COLO829 (cell line): ENCODE measurements around the gene CBFA2T2.
A peak's percentile ranks its signal among the peaks of the same experiment; 100 is the strongest.

ENCODE experiments used
- DNase-seq: peaks from one replicate; pipeline ENCODE4 v3.0.0; 2012; ENCODE audit warnings: low spot score

Gene CBFA2T2

DNA sequence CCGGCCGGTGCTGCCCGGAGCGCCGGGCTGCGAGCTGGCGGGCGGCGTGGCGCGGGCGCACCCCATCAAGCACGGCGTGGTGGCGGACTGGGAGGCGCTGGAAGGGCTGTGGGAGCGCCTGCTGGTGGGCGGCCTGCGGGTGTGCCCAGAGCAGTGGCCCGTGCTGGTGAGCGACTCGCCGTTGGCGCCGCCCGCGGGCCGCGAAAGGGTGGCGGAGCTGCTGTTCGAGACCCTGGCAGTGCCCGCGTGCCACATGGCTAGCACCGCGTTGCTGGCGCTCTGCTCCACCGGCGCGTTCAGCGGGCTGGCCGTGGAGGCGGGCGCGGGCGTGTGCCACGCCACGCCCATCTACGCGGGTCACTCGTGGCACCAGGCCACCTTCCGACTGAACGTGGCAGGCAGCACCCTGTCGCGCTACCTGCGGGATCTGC lies 177.4 kb downstream of the CBFA2T2 start:
- no peak for DNase-seq

- peak; percentile 54 for DNase-seq
These were observed 178.0 kb downstream of the CBFA2T2 start for GRCh38 chr20:33667676-33668465.

DNA sequence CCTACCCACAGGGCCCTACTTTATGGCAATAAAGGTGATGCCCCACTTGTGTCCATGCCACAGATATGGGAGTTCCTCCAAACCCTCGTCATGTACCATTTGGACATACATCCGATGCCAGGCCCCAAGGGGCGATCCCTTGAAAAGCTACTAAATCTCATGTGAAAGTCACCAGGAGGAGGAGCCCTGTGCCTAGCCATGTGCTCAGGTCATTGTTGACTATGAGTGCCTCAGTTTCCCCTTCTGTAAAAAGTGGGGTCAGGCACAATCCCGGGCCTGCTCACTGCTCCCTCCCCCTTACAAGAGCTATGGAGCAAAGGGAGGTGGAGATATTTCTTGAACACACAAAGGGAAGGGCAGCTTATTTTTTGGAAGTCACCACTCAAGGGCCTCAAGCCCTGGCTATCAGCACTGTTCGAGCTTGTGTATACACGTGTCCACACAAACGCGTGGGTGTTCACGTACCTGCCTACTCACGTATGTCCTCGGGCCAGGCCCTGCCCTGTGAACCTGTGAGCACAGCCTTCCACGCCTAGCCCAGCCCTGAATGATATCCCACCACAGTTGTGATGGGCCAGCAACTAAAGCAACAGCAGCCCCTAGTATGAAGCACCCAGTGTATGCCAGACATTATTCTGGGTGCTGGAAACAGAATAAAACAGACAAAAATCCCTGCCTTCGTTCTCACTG lies 178.7 kb downstream of the CBFA2T2 start:
- no peak for DNase-seq

DNA sequence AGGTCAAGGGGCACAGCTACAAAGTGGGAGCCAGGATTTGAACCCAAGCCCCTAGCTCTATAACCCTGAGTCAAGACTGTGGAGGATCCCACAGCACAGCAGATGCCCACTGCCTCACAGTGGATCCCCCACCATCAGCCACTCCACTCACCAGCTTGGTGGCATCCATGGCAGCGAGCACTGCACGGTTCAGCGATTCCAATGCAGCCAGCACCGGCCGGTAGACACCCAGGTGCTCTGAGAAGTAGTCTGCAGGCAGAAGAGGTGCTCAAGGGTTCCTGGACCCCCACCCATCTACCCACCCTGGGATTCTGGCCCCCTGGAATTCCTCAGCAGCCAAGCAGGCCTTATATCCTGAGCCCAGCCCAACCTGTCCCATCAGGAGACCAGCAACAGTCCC lies 179.3 kb downstream of the CBFA2T2 start:
- no peak for DNase-seq

GRCh38 chr20:33669873-33670640 lies 180.2 kb downstream of the CBFA2T2 start:
- DNase-seq, result no peak

GRCh38 chr20:33670715-33671499 lies 181.0 kb downstream of the CBFA2T2 start:
- DNase-seq, result no peak

DNA sequence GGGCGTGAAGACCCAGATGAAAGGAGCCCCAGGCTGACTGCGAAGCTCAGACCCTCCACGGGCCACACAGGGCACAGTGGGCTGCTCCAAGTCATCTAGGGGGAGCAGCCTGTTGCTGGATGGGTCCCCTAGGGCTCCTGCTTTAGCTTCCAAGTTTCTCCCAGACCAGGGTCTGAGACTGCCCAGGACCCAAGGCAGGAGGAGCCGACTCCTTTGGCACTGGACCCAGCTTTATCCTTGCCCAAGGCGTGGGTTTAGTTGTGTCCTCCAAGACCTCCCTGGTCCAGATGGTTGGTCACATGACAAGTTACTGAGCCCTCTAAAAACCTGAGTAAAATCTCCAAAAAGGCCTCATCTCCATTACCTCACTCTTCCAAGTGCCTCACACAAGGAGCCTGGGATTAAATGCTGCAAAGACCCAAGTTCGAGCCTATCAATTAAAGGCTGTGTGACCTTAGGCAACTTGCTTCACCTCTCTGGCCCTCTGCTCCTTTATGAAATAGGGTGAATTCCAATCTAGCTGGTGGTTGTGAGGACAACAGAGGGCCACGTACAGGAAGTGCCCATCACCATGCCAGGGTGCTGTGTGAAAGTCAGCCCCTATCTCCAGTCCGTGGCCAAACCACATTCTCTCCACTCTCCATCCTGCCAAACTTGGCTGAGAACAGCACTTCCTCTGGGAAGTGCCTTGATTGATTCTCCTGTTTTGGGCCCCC lies 181.8 kb downstream of the CBFA2T2 start:
- no peak for DNase-seq

DNA sequence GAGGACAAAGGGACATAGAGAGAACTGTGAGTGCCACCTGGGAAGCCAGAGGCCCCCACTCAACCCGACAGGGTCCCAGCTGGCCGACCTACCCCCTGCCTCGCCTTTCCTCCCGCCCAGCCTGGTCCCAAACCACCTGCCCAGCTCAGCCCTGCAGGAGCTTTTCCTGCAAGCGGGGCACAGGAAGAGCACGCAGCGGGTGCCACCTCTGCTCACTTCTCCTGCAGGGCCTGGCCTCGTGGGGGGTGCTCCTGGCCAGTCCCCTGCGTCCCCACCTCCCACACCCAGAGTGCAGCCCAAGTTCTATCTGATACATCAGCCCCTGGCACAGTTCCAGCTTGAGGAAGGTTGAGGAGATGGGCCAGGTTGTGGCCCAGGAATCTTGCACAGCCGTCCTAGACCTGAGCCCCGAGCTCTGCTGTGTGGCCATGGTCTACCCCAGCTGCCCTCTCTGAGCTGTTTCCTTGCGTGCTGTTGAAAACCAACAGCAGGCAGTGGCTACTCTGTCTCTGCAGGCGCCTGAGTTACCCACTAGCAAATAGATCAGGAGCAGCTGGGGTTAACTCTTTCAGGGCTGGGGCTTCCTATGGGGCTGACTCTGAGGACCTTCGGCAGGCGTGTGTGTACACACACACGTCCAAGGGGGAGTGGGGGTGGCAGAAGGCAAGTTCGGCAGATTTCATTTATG lies 182.7 kb downstream of the CBFA2T2 start:
- no peak for DNase-seq

GRCh38 chr20:33673114-33673409 lies 183.2 kb downstream of the CBFA2T2 start:
- no peak for DNase-seq

GRCh38 chr20:33673410-33674293 lies 183.8 kb downstream of the CBFA2T2 start:
- DNase-seq, result no peak

GRCh38 chr20:33674294-33675135 lies 184.6 kb downstream of the CBFA2T2 start, which contains the start of gene NECAB3:
TSS of gene NECAB3 (minus strand) at chr20:33674428. CDS start at chr20:33674352, 76 bp downstream.
- DNase-seq, result peak; percentile 67

- DNase-seq, result no peak
These were observed 185.5 kb downstream of the CBFA2T2 start for GRCh38 chr20:33675136-33675959.

- DNase-seq, result no peak
These were observed 186.2 kb downstream of the CBFA2T2 start for GRCh38 chr20:33676121-33676520.

GRCh38 chr20:33676652-33677645 lies 187.1 kb downstream of the CBFA2T2 start:
- no peak for DNase-seq

DNA sequence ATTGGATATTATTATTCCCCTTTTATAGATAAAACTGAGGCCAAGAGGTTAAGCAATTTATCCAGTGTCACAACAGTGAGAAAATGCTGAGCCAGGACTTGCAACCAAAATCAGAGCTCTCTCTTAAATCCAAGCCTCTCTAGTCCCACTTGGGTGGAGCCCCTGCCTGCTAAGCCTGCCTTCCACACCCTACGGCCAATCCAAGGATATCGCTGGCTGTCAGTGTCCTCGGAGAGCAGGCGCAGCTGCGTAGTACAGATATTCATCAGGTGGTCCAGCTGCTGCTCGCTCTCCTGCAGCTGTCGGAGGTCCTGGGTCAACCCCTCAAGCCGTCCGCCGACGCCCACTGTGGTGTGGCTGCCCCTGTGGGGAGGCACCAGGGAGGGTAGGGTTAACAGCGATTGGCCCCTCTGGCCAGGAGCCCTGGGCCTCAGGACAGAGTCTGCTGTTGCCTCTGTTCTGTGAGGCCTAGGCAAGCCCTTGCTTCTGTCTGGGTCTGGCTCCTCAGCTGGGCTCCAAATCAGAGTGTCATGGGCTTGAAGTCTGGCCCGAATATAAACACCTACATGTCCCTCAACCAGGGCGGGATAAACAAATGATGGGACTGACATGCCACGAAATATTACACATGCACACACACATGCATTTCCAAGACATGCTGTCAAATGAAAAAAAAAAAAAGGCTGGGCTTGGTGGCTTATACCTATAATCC lies 188.3 kb downstream of the CBFA2T2 start:
- no peak for DNase-seq
